HFFc6 (cell line): ENCODE measurements around the gene RCBTB1. TPM values are rescaled to one million over a fixed set of nuclear protein-coding genes. Genes with fewer than 3 reads are reported as not detected.
A peak's percentile ranks its signal among the peaks of the same experiment; 100 is the strongest.
"Not testable (repeated sequence)": the region's sequence is repeated elsewhere in the genome, so short reads cannot be mapped to it uniquely, and the experiment has no call there.

Experiments
- DNase-seq: peaks from one replicate; pipeline ENCODE4 v3.0.0-alpha.2; 2018
- H3K27ac Mint-ChIP-seq: 2 replicates; pipeline ENCODE4 v1.8.0; 2020; ENCODE audit warnings: mild to moderate bottlenecking, mixed read lengths
- H3K27me3 Mint-ChIP-seq: 2 replicates; pipeline ENCODE4 v1.8.0; 2021; ENCODE audit warnings: mild to moderate bottlenecking, moderate library complexity, mixed read lengths; ENCODE audit not compliant: insufficient read depth
- H3K36me3 Mint-ChIP-seq: 2 replicates; pipeline ENCODE4 v1.8.0; 2021; ENCODE audit warnings: low read depth, mixed read lengths
- H3K4me1 Mint-ChIP-seq: 2 replicates; pipeline ENCODE4 v1.8.0; 2020; ENCODE audit warnings: low read depth, mixed read lengths
- H3K4me3 Mint-ChIP-seq: 2 replicates; pipeline ENCODE4 v1.8.0; 2020; ENCODE audit warnings: mild to moderate bottlenecking, moderate library complexity, mixed read lengths
- H3K9me3 Mint-ChIP-seq: 2 replicates; pipeline ENCODE4 v1.8.0; 2020; ENCODE audit warnings: mild to moderate bottlenecking, mixed read lengths
- CTCF ChIP-seq: fragments of 200-600 bp; sonication (generic); IDR thresholded peaks from 2 replicates; pipeline ENCODE4 v1.5.0; 2021; ENCODE audit warnings: antibody characterized with exemption, mild to moderate bottlenecking
- total RNA-seq, 6 experiments: library from RNA; stranded (reverse); fragmentation: NEBNext Ultra II Directional; extraction: Animal tissue kit (Norgen Biotek cat#: 25700); gene quantifications; 2 replicates in 1 of 6; 3 replicates in 5 of 6; pipeline ENCODE4 v1.2.3, GENCODE V29; 2021

The RCBTB1 gene
- total RNA-seq, 6 experiments from 2014 or later = 13.3 to 17.4 (median 15.6) TPM

GRCh38 chr13:49567491-49567890 is 17.9 kb downstream of the RCBTB1 start:
- no peak for TF ChIP-seq CTCF
- Mint-ChIP-seq H3K9me3 (no peaks in the 10 kb centered on the region), H3K27me3 (0 out of 2 replicates have a peak, but pooled peaks cover 1% of the 10 kb centered on the region), H3K4me1 (peaks cover 12% of the 10 kb centered on the region), H3K4me3 (no peak overlapping the region), H3K36me3 (peaks cover 16% of the 10 kb centered on the region; the same call in 1 of the 2 replicates), H3K27ac (no peak overlapping the region)
- no peak for DNase-seq

DNA sequence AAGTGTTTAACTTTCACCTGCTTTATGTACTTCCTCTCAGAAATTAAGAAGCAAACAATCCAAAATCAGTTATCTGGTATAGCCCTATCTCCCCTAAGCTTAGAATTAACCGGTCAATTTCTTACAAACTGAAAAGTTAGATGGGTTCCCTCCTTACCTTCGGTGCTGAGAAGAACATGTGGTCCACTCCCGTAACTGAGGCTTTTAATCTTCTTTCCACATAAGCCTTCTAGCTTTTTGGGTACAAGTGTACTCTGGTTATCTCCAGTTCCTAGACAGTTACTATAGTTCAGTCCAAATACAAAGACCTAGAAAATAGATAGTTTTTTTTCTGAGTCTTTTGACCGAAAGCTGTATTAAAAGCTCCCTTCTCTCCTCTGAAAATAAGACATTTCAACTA is 18.9 kb downstream of the RCBTB1 start:
- Mint-ChIP-seq H3K27me3 (0 out of 2 replicates have a peak, but pooled peaks cover 1% of the 10 kb centered on the region), H3K36me3 (peaks cover 16% of the 10 kb centered on the region; the same call in 1 of the 2 replicates), H3K4me3 (no peak overlapping the region), H3K4me1 (peaks cover 12% of the 10 kb centered on the region), H3K9me3 (no peaks in the 10 kb centered on the region), H3K27ac (no peak overlapping the region)
- no peak for TF ChIP-seq CTCF
- DNase-seq = no peak

DNA sequence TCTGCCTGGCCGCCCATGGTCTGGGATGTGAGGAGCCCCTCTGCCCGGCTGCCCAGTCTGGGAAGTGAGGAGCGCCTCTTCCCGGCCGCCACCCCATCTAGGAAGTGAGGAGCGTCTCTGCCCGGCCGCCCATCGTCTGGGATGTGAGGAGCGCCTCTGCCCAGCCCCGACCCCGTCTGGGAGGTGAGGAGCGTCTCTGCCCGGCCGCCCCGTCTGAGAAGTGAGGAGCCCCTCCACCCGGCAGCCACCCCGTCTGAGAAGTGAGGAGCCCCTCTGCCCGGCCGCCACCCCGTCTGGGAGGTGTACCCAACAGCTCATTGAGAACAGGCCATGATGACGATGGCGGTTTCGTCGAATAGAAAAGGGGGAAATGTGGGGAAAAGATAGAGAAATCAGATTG is 19.9 kb downstream of the RCBTB1 start:
- H3K36me3 Mint-ChIP-seq = peaks cover 17% of the 10 kb centered on the region
- not testable (repeated sequence) for H3K27me3 Mint-ChIP-seq, H3K4me3 Mint-ChIP-seq, H3K4me1 Mint-ChIP-seq, H3K27ac Mint-ChIP-seq, H3K9me3 Mint-ChIP-seq, DNase-seq

- H3K27me3 Mint-ChIP-seq = 0 out of 2 replicates have a peak, but pooled peaks cover 1% of the 10 kb centered on the region
- H3K4me1 Mint-ChIP-seq = no peaks in the 10 kb centered on the region
- no peak overlapping the region for H3K4me3 Mint-ChIP-seq
- no peak for TF ChIP-seq CTCF
- no peak for DNase-seq
- H3K36me3 Mint-ChIP-seq = peaks cover 33% of the 10 kb centered on the region
- no peak overlapping the region for H3K27ac Mint-ChIP-seq
- H3K9me3 Mint-ChIP-seq = no peaks in the 10 kb centered on the region
These were observed 21.8 kb downstream of the RCBTB1 start for GRCh38 chr13:49563516-49563915.

DNA sequence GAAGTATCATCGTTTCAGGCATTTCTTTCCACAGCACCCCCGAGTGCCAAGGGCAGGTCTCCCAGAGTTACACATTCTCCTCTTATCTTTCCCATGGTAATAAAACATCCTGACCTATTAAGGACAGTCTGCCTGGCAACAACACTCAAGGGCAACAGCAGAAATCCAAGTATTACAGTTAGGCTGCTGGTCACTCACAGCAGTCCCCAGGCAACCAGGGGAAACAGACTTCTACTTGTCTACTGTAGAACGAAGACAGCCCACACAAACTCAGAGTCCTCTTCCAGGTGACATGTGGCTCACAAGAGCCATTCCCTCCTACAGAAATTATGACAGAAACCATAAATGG is 24.3 kb downstream of the RCBTB1 start:
- peaks cover 27% of the 10 kb centered on the region for H3K36me3 Mint-ChIP-seq
- no peak for TF ChIP-seq CTCF
- H3K27me3 Mint-ChIP-seq = 0 out of 2 replicates have a peak, but pooled peaks cover 1% of the 10 kb centered on the region
- no peaks in the 10 kb centered on the region for H3K9me3 Mint-ChIP-seq
- H3K4me1 Mint-ChIP-seq = no peaks in the 10 kb centered on the region
- no peak for DNase-seq
- no peak overlapping the region for H3K4me3 Mint-ChIP-seq
- H3K27ac Mint-ChIP-seq = no peak overlapping the region

DNA sequence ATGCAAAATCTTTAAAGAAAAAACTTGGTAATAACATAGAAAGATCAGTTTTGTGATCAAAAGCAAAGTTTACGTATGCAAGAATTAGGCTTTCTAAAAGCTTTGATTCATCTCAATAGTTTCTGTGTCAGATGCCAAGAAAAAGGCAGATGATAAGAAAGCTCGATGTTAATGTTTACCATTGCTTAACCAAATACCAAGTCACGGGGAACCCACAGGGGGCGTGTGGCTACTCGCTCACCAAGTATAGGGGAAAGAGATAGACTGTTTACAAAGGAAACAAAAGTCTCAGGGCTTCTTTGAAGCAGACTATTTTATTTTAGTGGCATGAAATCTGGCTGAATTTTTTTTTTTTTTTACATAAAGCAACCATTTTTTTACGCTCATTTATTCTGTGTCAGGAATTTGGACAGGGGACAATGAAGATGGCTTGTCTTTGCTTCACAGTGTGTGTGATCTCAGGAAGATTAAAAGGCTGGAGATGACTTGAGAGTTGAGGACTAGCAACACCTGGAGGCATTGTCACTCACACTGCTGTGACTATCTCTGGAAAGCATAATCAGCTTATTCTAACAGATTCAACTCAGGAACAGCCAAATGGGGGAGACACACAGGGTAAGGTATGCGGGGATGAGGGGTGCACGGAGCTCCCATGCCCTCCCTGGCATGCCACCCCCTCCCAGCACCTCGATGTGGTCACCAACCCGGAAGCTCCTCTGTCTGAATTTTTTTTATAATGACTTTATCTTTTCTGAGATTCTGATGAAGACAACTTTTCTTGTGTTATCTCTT is 24.9 kb downstream of the RCBTB1 start:
- Mint-ChIP-seq H3K27ac (no peak overlapping the region), H3K27me3 (0 out of 2 replicates have a peak, but pooled peaks cover 1% of the 10 kb centered on the region), H3K36me3 (peaks cover 27% of the 10 kb centered on the region), H3K9me3 (no peaks in the 10 kb centered on the region), H3K4me1 (no peaks in the 10 kb centered on the region), H3K4me3 (no peak overlapping the region)
- peak; percentile 14; the same call in 1 of the 2 replicates for TF ChIP-seq CTCF
- no peak for DNase-seq
